Activated naive CD4-positive, alpha-beta T cell treated with anti-CD3 and anti-CD28 coated beads, Interleukin-2, amount 50 U/mL, for 16 hours (primary cell): ENCODE results near the gene FOXP1.
A peak's percentile ranks its signal among the peaks of the same experiment; 100 is the strongest.

Experiments used
- DNase-seq: peaks from one replicate; pipeline ENCODE4 v3.0.0-alpha.2; 2020

Gene FOXP1

GRCh38 chr3:71194785-71195184, 388.7 kb downstream of the FOXP1 start:
- no peak for DNase-seq

- no peak for DNase-seq
Measured at GRCh38 chr3:71191031-71191482, 392.5 kb downstream of the FOXP1 start.

- DNase-seq, result no peak
Measured at GRCh38 chr3:71189480-71189879, 394.0 kb downstream of the FOXP1 start.

GRCh38 chr3:71187715-71188114, 395.8 kb downstream of the FOXP1 start:
- DNase-seq, result no peak

- DNase-seq, result no peak
Measured at GRCh38 chr3:71186801-71187200, 396.7 kb downstream of the FOXP1 start.

GRCh38 chr3:71185733-71186455, 397.6 kb downstream of the FOXP1 start:
- peak; percentile 24 for DNase-seq

- DNase-seq, result no peak
Measured at GRCh38 chr3:71184252-71184651, 399.3 kb downstream of the FOXP1 start.

- DNase-seq, result no peak
Measured at GRCh38 chr3:71183549-71183948, 400.0 kb downstream of the FOXP1 start.

GRCh38 chr3:71180524-71180923, 403.0 kb downstream of the FOXP1 start:
- no peak for DNase-seq

- DNase-seq, result no peak
Measured at GRCh38 chr3:71177375-71177774, 406.2 kb downstream of the FOXP1 start.

GRCh38 chr3:71176366-71176765, 407.2 kb downstream of the FOXP1 start:
- no peak for DNase-seq

- DNase-seq, result no peak
Measured at GRCh38 chr3:71175691-71176365, 407.7 kb downstream of the FOXP1 start.

GRCh38 chr3:71172951-71173350, 410.6 kb downstream of the FOXP1 start:
- no peak for DNase-seq

- DNase-seq, result no peak
Measured at GRCh38 chr3:71172189-71172588, 411.3 kb downstream of the FOXP1 start.

- DNase-seq, result no peak
Measured at GRCh38 chr3:71171247-71171646, 412.3 kb downstream of the FOXP1 start.

- DNase-seq, result no peak
Measured at GRCh38 chr3:71168880-71169411, 414.6 kb downstream of the FOXP1 start.

- DNase-seq, result no peak
Measured at GRCh38 chr3:71168121-71168721, 415.3 kb downstream of the FOXP1 start.

GRCh38 chr3:71166339-71167240, 416.9 kb downstream of the FOXP1 start:
- no peak for DNase-seq

- no peak for DNase-seq
Measured at GRCh38 chr3:71164881-71165280, 418.6 kb downstream of the FOXP1 start.

- DNase-seq, result no peak
Measured at GRCh38 chr3:71163198-71163918, 420.2 kb downstream of the FOXP1 start.

GRCh38 chr3:71162221-71162620, 421.3 kb downstream of the FOXP1 start:
- DNase-seq, result no peak
